Measurements from ENCODE around the gene ROCK1.

GRCh38 chr18:21115519-21116411 is 4.2 kb upstream of the ROCK1 start:
- TF ChIP-seq CTCF (IDR thresholded peaks at IDR 0.05; ENCODE audit: low read depth, low read length) (no peak), MAX (IDR thresholded peaks at IDR 0.05; ENCODE audit: low read depth, low read length) (no peak), POLR2A (IDR thresholded peaks at IDR 0.05; ENCODE audit: extremely low read depth, insufficient read length) (no peak)
